ENCODE measurements around the gene THSD7B. TPM values are rescaled to one million over a fixed set of nuclear protein-coding genes. Genes with fewer than 3 reads are reported as not detected.

Gene THSD7B
- total and polyA plus RNA-seq, 2 of the 8 experiments (the other 6 are each of a cell fraction or from before 2014, with no cell fraction given), result 0.60 to 2.9 TPM

DNA sequence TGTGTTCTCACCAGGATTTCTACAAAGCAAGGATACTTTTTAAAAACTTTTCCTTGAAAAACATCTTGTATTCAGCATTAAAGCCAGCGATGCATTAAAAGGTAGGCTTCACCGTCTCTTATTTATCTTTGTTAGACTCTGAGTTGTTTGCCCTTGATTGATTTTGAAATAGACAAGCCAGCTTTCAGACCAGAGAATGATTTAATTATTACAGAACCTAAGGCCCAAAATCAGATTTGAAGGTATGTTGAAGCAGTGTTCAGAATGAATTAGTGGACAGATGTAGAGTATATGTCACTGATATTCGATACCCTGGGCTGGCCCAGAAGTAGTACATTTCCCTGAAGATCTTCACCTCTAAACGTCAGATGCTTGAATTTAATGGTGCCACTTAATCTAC lies 136.4 kb downstream of the THSD7B start:
- Histone ChIP-seq H3K56ac (replicated peaks; ENCODE audit: insufficient read length, low read depth, low read length) (no peak overlapping the region), H2BK20ac (ENCODE audit: low read length) (no peak overlapping the region), H3K23me2 (ENCODE audit: low read depth, low read length) (no peaks in the 10 kb centered on the region), H3K14ac (ENCODE audit: insufficient read length) (no peak overlapping the region), H3K79me1 (ENCODE audit: low read depth, low read length) (no peaks in the 10 kb centered on the region), H4K91ac (replicated peaks; ENCODE audit: insufficient read length, low read length) (no peak overlapping the region), H3K9me3 (ENCODE audit: insufficient read depth in 2 of 2, low read depth in 1 of 2, low read length in 1 of 2) (no peaks in the 10 kb centered on the region), H3K4me3 (ENCODE audit: extremely low read depth in 1 of 4, insufficient read depth in 2 of 4, low read depth in 3 of 4, low read length in 4 of 4) (no peak overlapping the region), H3K4me2 (ENCODE audit: insufficient read depth in 1 of 2, low read depth in 2 of 2, low read length in 2 of 2) (no peak overlapping the region), H2BK5ac (ENCODE audit: low read depth, low read length) (no peak overlapping the region), H3K9ac (replicated peaks in 1 of 4; ENCODE audit: extremely low read depth in 1 of 4, low read depth in 3 of 4, low read length in 3 of 4) (no peak overlapping the region), H3K36me3 (ENCODE audit: control insufficient read depth in 2 of 4, insufficient read depth in 4 of 4, low read length in 3 of 4) (no peaks in the 10 kb centered on the region), H3K27ac (ENCODE audit: low read depth, low read length) (no peak overlapping the region), H2AK5ac (ENCODE audit: low read depth, low read length) (no peak overlapping the region), H3K27me3 (replicated peaks in 1 of 4; ENCODE audit: control insufficient read depth in 3 of 4, extremely low read depth in 1 of 4, insufficient read depth in 3 of 4, low read length in 3 of 4) (no peaks in the 10 kb centered on the region; a peak in 1 of 7 replicates), H2BK120ac (replicated peaks; ENCODE audit: low read depth, low read length) (no peak overlapping the region), H2AFZ (ENCODE audit: low read length) (no peak overlapping the region), H3K4ac (replicated peaks; ENCODE audit: insufficient read length, low read depth, low read length) (no peak overlapping the region), H4K8ac (ENCODE audit: extremely low read depth, insufficient read depth, low read length) (no peak overlapping the region), H3K4me1 (replicated peaks in 1 of 4; ENCODE audit: control insufficient read depth in 3 of 4, insufficient read depth in 4 of 4, low read length in 3 of 4) (no peaks in the 10 kb centered on the region), H3K23ac (ENCODE audit: insufficient read length) (no peak overlapping the region), H4K20me1 (replicated peaks in 1 of 2; ENCODE audit: control insufficient read depth in 1 of 2, insufficient read depth in 2 of 2, low read length in 2 of 2) (no peaks in the 10 kb centered on the region), H3K79me2 (ENCODE audit: control insufficient read depth in 1 of 2, insufficient read depth in 2 of 2, low read length in 2 of 2) (no peaks in the 10 kb centered on the region), H2BK15ac (ENCODE audit: low read length) (no peak overlapping the region), H3K18ac (ENCODE audit: extremely low read depth, low read length) (no peak overlapping the region), H2BK12ac (ENCODE audit: low read depth, low read length) (no peak overlapping the region), H4K5ac (ENCODE audit: insufficient read length, low read depth, low read length) (no peak overlapping the region)
- DNase-seq (ENCODE audit: low read depth in 1 of 2, low spot score in 2 of 2), result no peak
- FAIRE-seq, result no peak
- ChIA-PET POLR2A (ENCODE audit: partially characterized antibody) (no interaction called here), CTCF (ENCODE audit: partially characterized antibody) (interaction anchor here (0.9 to 1.2 kb wide), 3 partner anchors 29 to 1943 kb away, joined by 3 read pairs; no protein-coding TSS in a partner anchor)
- TF ChIP-seq, protein P1, sequence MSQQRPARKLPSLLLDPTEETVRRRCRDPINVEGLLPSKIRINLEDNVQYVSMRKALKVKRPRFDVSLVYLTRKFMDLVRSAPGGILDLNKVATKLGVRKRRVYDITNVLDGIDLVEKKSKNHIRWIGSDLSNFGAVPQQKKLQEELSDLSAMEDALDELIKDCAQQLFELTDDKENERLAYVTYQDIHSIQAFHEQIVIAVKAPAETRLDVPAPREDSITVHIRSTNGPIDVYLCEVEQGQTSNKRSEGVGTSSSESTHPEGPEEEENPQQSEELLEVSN (IDR thresholded peaks at IDR 0.05), result no peak
- no peak for TF ChIP-seq RBBP5 (IDR thresholded peaks at IDR 0.05; ENCODE audit: borderline replicate concordance, low read depth, low read length)
- 95% methylated on average over 4 of the region's 4 CpGs; no CpG with 5 or more reads in 1 of the 2 experiments for WGBS, 2 experiments (ENCODE audit: extremely low coverage in 1 of 2, insufficient coverage in 1 of 2, insufficient read length in 1 of 2, insufficient replicate concordance in 2 of 2, low coverage in 1 of 2, low lambda C conversion rate in 2 of 2, missing lambda C conversion rate in 1 of 2)
